GM12878 (cell line): Measurements from ENCODE around the gene PADI3. TPM values are rescaled to one million over a fixed set of nuclear protein-coding genes. Genes with fewer than 3 reads are reported as not detected.

ENCODE experiments used
- ATAC-seq: fragments of 200-7000 bp; cut with Tn5 transposase; 3 replicates; pipeline ENCODE4 v1.9.1; 2020; ENCODE audit warnings: mild to moderate bottlenecking, moderate library complexity
- BruUV-seq: library from RNA; stranded (reverse); fragments of 400-500 nt; replicated peaks from 2 replicates; lab custom pipeline; 2021; lab: Mats Ljungman, UMichigan
- CTCF ChIA-PET: fragments of 300-600 bp; sonication (Branson Sonifier 250); formaldehyde crosslinking; extraction: SDS; loops from one replicate; lab custom pipeline; 2021; ENCODE audit warnings: inconsistent platforms; lab: Yijun Ruan, JAX
- POLR2A ChIA-PET: fragments of 350-600 bp; formaldehyde crosslinking; extraction: SDS; loops from one replicate; lab custom pipeline; 2021; ENCODE audit warnings: inconsistent platforms; lab: Charles Lee
- RAD21 ChIA-PET: fragments of 300-600 bp; sonication (Branson Sonifier 250); formaldehyde crosslinking; loops from one replicate; lab custom pipeline; 2023; ENCODE audit warnings: antibody characterized with exemption; ENCODE audit not compliant: unreplicated experiment; lab: Charles Lee
- SMC1A ChIA-PET: fragments of 300-600 bp; sonication (Branson Sonifier 250); formaldehyde crosslinking; loops from one replicate; lab custom pipeline; 2023; ENCODE audit not compliant: unreplicated experiment, uncharacterized antibody; lab: Charles Lee
- DNase-seq: peaks from one replicate; pipeline ENCODE4 v3.0.0-alpha.2; 2011; ENCODE audit warnings: low read depth, low spot score
- FAIRE-seq: peaks from 3 replicates; lab custom pipeline; 2011; peaks lifted over from hg19 to GRCh38; lab: Jason Lieb, UNC
- H2AFZ ChIP-seq: 2 replicates; pipeline ENCODE4 v1.6.0; 2011; ENCODE audit warnings: low read depth, low read length, control low read depth; ENCODE audit not compliant: control insufficient read depth
- H3K27ac ChIP-seq: 2 replicates; pipeline ENCODE4 v1.5.1; 2011; ENCODE audit warnings: control low read depth; ENCODE audit not compliant: control insufficient read depth, insufficient read depth
- H3K27me3 ChIP-seq, 2 experiments: replicated peaks in 1 of 2; 2 replicates each; pipeline versions ENCODE4 v1.6.0 to v1.6.1; 2011; ENCODE audit warnings: low read length in 1 of 2; ENCODE audit not compliant: control insufficient read depth in 2 of 2, insufficient read depth in 2 of 2
- H3K36me3 ChIP-seq, 2 experiments: 2 replicates each; pipeline ENCODE4 v1.5.1; 2011; ENCODE audit warnings: low read length in 1 of 2; ENCODE audit not compliant: control insufficient read depth in 2 of 2, insufficient read depth in 2 of 2
- H3K4me1 ChIP-seq: 2 replicates; pipeline ENCODE4 v1.6.1; 2011; ENCODE audit warnings: mild to moderate bottlenecking, low read length, moderate library complexity, mixed read lengths; ENCODE audit not compliant: control insufficient read depth, insufficient read depth
- H3K4me2 ChIP-seq: 2 replicates; pipeline ENCODE4 v1.6.0; 2011; ENCODE audit warnings: control low read depth; ENCODE audit not compliant: control insufficient read depth, insufficient read depth
- H3K4me3 ChIP-seq: fragments of 200-600 bp; sonication (generic); 2 replicates; pipeline ENCODE4 v1.5.1; 2016
- H3K79me2 ChIP-seq: 2 replicates; pipeline ENCODE4 v1.6.0; 2011; ENCODE audit warnings: low read length; ENCODE audit not compliant: control insufficient read depth, insufficient read depth
- H3K9ac ChIP-seq: 2 replicates; pipeline ENCODE4 v1.8.0; 2011; ENCODE audit warnings: low read length, control low read depth, mixed read lengths; ENCODE audit not compliant: control insufficient read depth, insufficient read depth
- H3K9me3 ChIP-seq: replicated peaks from 3 replicates; pipeline ENCODE4 v1.5.1; 2011; ENCODE audit warnings: mild to moderate bottlenecking, low read length; ENCODE audit not compliant: control insufficient read depth, insufficient read depth
- H4K20me1 ChIP-seq: 2 replicates; pipeline ENCODE4 v1.6.0; 2011; ENCODE audit not compliant: control insufficient read depth, insufficient read depth
- CEBPB ChIP-seq, 2 experiments: fragments of 150-350 bp in 1 of 2; IDR thresholded peaks; 2 replicates each; pipeline ENCODE4 v1.6.1; 2012 to 2014; ENCODE audit warnings: low read depth in 2 of 2, low read length in 2 of 2, borderline replicate concordance in 1 of 2, inconsistent platforms in 1 of 2
- E2F4 ChIP-seq: IDR thresholded peaks from 2 replicates; pipeline ENCODE4 v1.6.1; 2012; ENCODE audit warnings: low read depth, low read length, improper control_type of control experiment
- KAT2A ChIP-seq: conservative IDR thresholded peaks from 2 replicates; pipeline ENCODE4 v1.6.1; 2011; ENCODE audit warnings: low read depth, low read length; ENCODE audit not compliant: control insufficient read depth
- NBN ChIP-seq: fragments of 450-650 bp; IDR thresholded peaks from 2 replicates; pipeline ENCODE4 v1.6.1; 2016
- NFYA ChIP-seq: IDR thresholded peaks from 2 replicates; pipeline ENCODE4 v1.6.1; 2011; ENCODE audit warnings: low read depth, mild to moderate bottlenecking, low read length, improper control_type of control experiment, borderline replicate concordance
- NR2C1 ChIP-seq: fragments of 450-650 bp; IDR thresholded peaks from 2 replicates; pipeline ENCODE4 v1.6.1; 2017; ENCODE audit warnings: antibody characterized with exemption, mild to moderate bottlenecking, moderate library complexity
- SIX5 ChIP-seq: IDR thresholded peaks from 2 replicates; pipeline ENCODE4 v1.6.1; 2011; ENCODE audit warnings: mild to moderate bottlenecking, low read depth, low read length, moderate library complexity; ENCODE audit not compliant: severe bottlenecking
- SMAD5 ChIP-seq: IDR thresholded peaks from 2 replicates; pipeline ENCODE4 v1.6.1; 2016; ENCODE audit warnings: antibody characterized with exemption, low read depth
- ZBTB40 ChIP-seq: fragments of 450-650 bp; IDR thresholded peaks from 2 replicates; pipeline ENCODE4 v1.6.1; 2016; ENCODE audit warnings: mild to moderate bottlenecking, moderate library complexity, borderline replicate concordance
- ZSCAN29 ChIP-seq: fragments of 450-650 bp; IDR thresholded peaks from 2 replicates; pipeline ENCODE4 v1.6.1; 2017; ENCODE audit warnings: mild to moderate bottlenecking, moderate library complexity
- WGBS: methylation state at CpG from one replicate; pipeline ENCODE4 v1.1.6; 2016; ENCODE audit warnings: low lambda C conversion rate; ENCODE audit not compliant: insufficient replicate concordance, insufficient coverage; ENCODE audit errors: missing lambda C conversion rate; 5-methylcytosine and 5-hydroxymethylcytosine counted together
- in situ Hi-C: fragments of 300-500 bp; cut with MboI; formaldehyde crosslinking; loops from 9 replicates; pipeline ENCODE4 v1.14.3; 2018; ENCODE audit warnings: mixed read lengths
- intact Hi-C: fragments of 100-400 bp; cut with micrococcal nuclease; formaldehyde crosslinking; loops from one replicate; pipeline ENCODE4 v1.14.2; 2022; ENCODE audit not compliant: unreplicated experiment
- polyA plus RNA-seq, 11 experiments: library from polyadenylated mRNA; depleted of rRNA in 4 of 11; unstranded in 6 of 11; stranded (reverse) in 5 of 11; fragments of >200 nt; fragmentation: Nextera tagmentation in 4 of 11; fragmentation: Illumina TruSeq in 1 of 11; extraction: Ambion mirVana in 4 of 11; extraction: Trizol in 1 of 11; gene quantifications; 1 replicate in 1 of 11; 2 replicates in 10 of 11; pipeline versions ENCODE4 v1.2.1 to v1.2.3, GENCODE V29; 2011 to 2016; ENCODE audit warnings: inconsistent platforms in 2 of 11, missing spikeins in 2 of 11, low read depth in 1 of 11
- total RNA-seq, 4 experiments: library from RNA; depleted of rRNA in 3 of 4; stranded (reverse); fragments of >200 nt in 3 of 4; fragmentation: Illumina TruSeq in 1 of 4; extraction: Trizol in 1 of 4; gene quantifications; 2 replicates each; pipeline versions ENCODE4 v1.2.1 to v1.2.3, GENCODE V29; 2013 to 2021

The PADI3 gene
- total and polyA plus RNA-seq, 10 of the 15 experiments (the other 5 are each of a cell fraction or from before 2014, with no cell fraction given), result 0.01 TPM; not detected in 9

- H3K27me3 ChIP-seq, result peaks cover 0 to 2% of the 10 kb centered on the region in 2 experiments; a peak in 2 of 4 replicates
- H3K4me3 ChIP-seq, result no peak overlapping the region
- no TSS peak for BruUV-seq
- no peak overlapping the region for H3K9ac ChIP-seq
- no peaks in the 10 kb centered on the region for H3K4me1 ChIP-seq
- ChIA-PET RAD21 (no interaction called here), POLR2A (no interaction called here), CTCF (no interaction called here), SMC1A (no interaction called here)
- TF ChIP-seq CEBPB (IDR thresholded peaks at IDR 0.05; ENCODE audit: borderline replicate concordance in 1 of 2, low read depth in 2 of 2, low read length in 2 of 2) (no peak), E2F4 (no peak), ZBTB40 (no peak), NR2C1 (no peak), SIX5 (no peak), KAT2A (no peak), SMAD5 (no peak), NBN (no peak), NFYA (no peak), ZSCAN29 (no peak)
- in situ Hi-C loops (no loop called here), intact Hi-C loops (no loop called here)
- no peaks in the 10 kb centered on the region for H3K9me3 ChIP-seq
- H3K27ac ChIP-seq, result no peak overlapping the region
- no peak for ATAC-seq
- H3K4me2 ChIP-seq, result no peak overlapping the region
- no peak for DNase-seq
- no peak for FAIRE-seq
- WGBS, result 53% methylated on average over 3 of the region's 3 CpGs
- no peaks in the 10 kb centered on the region for H3K36me3 ChIP-seq
- no peaks in the 10 kb centered on the region for H4K20me1 ChIP-seq
- no peaks in the 10 kb centered on the region for H3K79me2 ChIP-seq
- no peak overlapping the region for H2AFZ ChIP-seq
Observed at GRCh38 chr1:17220287-17220686, 28.6 kb upstream of the PADI3 start.
